ENCODE measurements around the gene GTSF1L. TPM values are rescaled to one million over a fixed set of nuclear protein-coding genes. Genes with fewer than 3 reads are reported as not detected.

GTSF1L gene
- not detected for total RNA-seq
- long read RNA-seq = 0 reads

DNA sequence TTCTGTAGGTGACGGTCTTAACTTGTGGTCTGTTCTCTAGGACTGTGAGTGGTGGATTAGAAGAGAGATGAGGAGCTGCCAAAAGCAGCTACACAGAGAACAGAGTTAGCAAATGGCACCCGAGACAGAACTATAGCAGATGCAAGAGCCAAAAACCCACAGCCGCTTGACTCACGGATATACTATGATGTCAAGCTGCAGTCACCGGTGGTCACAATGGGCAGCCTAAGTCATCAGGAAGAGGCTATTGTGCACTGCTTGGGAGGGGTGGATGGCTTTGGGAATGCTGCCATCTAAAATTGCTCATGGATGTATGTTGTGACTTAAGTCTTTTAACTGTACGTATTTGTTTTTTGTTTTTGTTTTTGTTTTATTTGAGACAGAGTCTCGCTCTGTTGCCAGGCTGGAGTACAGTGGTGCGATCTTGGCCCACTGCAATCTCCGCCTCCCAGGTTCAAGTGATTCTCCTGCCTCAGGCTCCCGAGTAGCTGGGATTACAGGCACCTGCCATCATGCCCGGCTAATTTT, at the start of gene GTSF1L:
TSS of gene GTSF1L (minus strand) at position 192 of the 528 bp plus-strand sequence. CDS start 308 bp downstream, outside the sequence.
- DNase-seq = no peak
- TF ChIP-seq, protein P1, sequence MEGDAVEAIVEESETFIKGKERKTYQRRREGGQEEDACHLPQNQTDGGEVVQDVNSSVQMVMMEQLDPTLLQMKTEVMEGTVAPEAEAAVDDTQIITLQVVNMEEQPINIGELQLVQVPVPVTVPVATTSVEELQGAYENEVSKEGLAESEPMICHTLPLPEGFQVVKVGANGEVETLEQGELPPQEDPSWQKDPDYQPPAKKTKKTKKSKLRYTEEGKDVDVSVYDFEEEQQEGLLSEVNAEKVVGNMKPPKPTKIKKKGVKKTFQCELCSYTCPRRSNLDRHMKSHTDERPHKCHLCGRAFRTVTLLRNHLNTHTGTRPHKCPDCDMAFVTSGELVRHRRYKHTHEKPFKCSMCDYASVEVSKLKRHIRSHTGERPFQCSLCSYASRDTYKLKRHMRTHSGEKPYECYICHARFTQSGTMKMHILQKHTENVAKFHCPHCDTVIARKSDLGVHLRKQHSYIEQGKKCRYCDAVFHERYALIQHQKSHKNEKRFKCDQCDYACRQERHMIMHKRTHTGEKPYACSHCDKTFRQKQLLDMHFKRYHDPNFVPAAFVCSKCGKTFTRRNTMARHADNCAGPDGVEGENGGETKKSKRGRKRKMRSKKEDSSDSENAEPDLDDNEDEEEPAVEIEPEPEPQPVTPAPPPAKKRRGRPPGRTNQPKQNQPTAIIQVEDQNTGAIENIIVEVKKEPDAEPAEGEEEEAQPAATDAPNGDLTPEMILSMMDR (IDR thresholded peaks at IDR 0.05; ENCODE audit: borderline replicate concordance) = no peak
- Histone ChIP-seq H3K4me3 (no peak within 1 kb of the TSS), H3K27ac (replicated peaks) (no peak within 1 kb of the TSS), H3K27me3 (ENCODE audit: low read depth) (peaks cover 16% of the 10 kb centered on the region), H3K36me3 (no peaks in the 10 kb centered on the region), H3K4me1 (no peaks in the 10 kb centered on the region), H3K9me3 (replicated peaks) (peaks cover 4% of the 10 kb centered on the region)
- intact Hi-C loops (cut with micrococcal nuclease) = no loop called here

DNA sequence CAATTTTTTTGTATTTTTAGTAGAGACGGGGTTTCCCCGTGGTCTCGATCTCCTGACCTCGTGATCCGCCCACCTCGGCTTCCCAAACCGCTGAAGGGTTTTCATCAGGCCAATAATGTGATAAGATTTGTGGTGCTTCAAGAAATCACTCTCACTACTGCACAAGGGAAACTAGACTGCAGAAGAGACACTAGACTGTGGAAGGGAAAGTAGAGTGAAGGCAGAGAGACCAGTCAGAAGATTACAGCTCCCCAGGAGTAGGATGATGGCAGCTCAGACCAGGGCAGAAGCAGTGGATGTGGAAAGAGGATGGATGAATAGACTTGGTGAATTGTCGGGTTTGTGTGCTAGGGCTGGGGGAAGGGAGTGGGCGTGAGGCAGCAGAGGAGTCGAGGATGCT, 48.0 kb upstream of the GTSF1L start:
- Histone ChIP-seq H3K9me3 (replicated peaks) (peaks cover 29% of the 10 kb centered on the region), H3K27me3 (ENCODE audit: low read depth) (peaks cover 38% of the 10 kb centered on the region), H3K4me1 (no peaks in the 10 kb centered on the region), H3K36me3 (no peaks in the 10 kb centered on the region), H3K4me3 (no peak overlapping the region), H3K27ac (replicated peaks) (no peak overlapping the region)
- DNase-seq = no peak
- TF ChIP-seq, protein P1 (IDR thresholded peaks at IDR 0.05; ENCODE audit: borderline replicate concordance) = no peak
- intact Hi-C loops (cut with micrococcal nuclease) = no loop called here

DNA sequence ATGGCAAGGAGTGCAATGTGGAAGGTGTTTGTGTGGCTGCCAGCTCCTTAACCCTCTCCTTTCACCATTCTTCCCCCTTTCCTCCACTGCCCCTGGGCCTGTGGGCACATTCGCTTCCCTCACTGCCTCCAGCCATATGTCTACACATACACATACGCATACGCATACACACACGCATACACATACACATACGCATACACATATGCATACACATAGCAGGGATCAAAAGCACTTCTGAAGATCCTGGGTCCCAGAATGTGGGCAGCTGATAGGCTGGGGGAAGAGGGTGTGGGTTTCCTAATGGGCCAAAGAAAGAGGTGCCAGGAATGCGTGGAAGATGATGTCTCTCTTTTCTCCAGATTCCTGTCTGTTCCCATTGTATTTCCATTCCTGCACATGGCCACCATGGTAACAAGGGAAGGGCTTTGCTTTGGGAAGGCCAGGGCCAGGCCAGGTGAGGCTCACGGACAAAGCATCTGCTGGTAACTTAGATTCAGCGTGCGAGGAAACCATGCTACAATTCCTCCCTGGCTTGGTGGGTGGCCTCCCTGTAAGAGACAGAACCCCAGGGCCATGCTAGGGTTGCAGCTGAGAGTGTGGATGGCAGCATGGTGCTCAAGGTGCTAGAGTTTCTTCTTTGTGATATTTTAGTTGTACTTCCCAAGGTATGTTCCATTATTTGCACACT, 44.8 kb upstream of the GTSF1L start:
- H3K9me3 ChIP-seq (replicated peaks) = no peaks in the 10 kb centered on the region
- TF ChIP-seq, protein P1 (IDR thresholded peaks at IDR 0.05; ENCODE audit: borderline replicate concordance) = no peak
- H3K36me3 ChIP-seq = no peaks in the 10 kb centered on the region
- no peak overlapping the region for H3K27ac ChIP-seq (replicated peaks)
- peaks cover 10% of the 10 kb centered on the region for H3K4me1 ChIP-seq
- no peak overlapping the region for H3K4me3 ChIP-seq
- H3K27me3 ChIP-seq (ENCODE audit: low read depth) = peaks cover 42% of the 10 kb centered on the region
- intact Hi-C loops (cut with micrococcal nuclease) = no loop called here
- no peak for DNase-seq

DNA sequence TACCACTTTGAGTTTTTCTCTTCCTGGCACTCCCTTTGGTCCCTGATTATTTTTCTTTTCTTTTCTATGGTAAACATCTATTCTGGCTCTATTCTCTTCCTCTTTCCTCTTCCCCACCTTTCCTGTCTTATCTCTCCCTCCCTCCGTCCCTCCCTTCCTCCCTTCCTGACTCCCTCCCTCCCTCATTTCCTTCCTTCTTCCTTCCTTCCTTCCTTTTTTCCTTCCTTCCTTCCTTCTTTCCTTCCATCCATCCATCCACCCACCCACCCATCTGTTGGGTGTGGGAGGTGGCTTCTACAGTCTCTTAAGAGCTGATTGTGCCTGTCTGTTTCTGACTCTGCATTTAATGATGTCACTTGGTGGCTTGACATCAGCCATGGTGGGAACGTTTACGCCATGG, 43.5 kb upstream of the GTSF1L start:
- Histone ChIP-seq H3K9me3 (replicated peaks) (no peaks in the 10 kb centered on the region), H3K27me3 (ENCODE audit: low read depth) (peaks cover 43% of the 10 kb centered on the region), H3K36me3 (no peaks in the 10 kb centered on the region), H3K4me3 (no peak overlapping the region), H3K27ac (replicated peaks) (no peak overlapping the region), H3K4me1 (peaks cover 17% of the 10 kb centered on the region)
- TF ChIP-seq, protein P1 (IDR thresholded peaks at IDR 0.05; ENCODE audit: borderline replicate concordance) = no peak
- intact Hi-C loops (cut with micrococcal nuclease) = no loop called here
- DNase-seq = no peak

DNA sequence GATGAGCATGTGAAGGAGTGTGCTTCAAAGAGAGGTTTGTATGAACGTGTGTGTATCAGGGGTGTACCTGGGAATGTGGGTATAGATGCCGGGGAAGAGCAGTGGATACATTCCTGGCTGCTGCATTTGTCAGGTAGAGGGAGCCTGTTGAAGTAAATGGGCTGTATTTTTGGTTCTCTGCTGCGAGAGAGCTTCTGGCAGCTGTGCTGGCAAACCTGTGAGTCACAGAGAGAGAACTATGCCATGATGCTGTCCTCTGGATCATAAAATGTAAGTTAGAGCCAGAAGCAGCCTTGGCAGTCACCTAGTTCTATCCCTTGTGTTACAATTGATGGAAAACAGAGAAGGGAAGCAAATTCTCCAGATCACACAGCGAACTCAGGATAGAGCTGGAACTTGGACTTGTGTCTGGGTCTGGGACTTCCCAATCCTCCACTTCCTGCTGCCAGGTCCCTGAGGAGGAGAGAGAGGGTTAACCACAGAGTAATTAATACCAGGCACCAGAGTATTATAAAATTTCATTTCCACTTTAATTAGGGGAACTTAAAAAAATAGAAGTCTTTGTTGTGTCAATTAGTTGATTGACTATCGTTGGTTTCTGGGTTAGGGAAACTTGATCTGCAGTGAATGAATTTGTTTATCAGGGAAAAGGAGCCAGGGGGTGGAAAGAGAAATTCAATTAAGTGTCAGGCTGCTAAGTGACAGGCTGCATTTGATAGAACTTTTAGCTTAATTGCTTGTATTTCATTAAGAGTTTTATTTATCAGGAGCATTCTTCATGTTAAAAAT, 41.1 kb upstream of the GTSF1L start:
- no peak for DNase-seq
- no peaks in the 10 kb centered on the region for H3K36me3 ChIP-seq
- H3K27ac ChIP-seq (replicated peaks) = peak overlapping the region; percentile 27
- no peaks in the 10 kb centered on the region for H3K9me3 ChIP-seq (replicated peaks)
- H3K4me3 ChIP-seq = no peak overlapping the region
- intact Hi-C loops (cut with micrococcal nuclease) = no loop called here
- H3K27me3 ChIP-seq (ENCODE audit: low read depth) = peaks cover 25% of the 10 kb centered on the region
- TF ChIP-seq, protein P1 (IDR thresholded peaks at IDR 0.05; ENCODE audit: borderline replicate concordance) = peak; percentile 18
- peaks cover 21% of the 10 kb centered on the region for H3K4me1 ChIP-seq
